PC-3 (cell line): ENCODE results near the gene CDK14. TPM values are rescaled to one million over a fixed set of nuclear protein-coding genes. Genes with fewer than 3 reads are reported as not detected.

Experiments
- ATAC-seq: fragments of 200-7000 bp; cut with Tn5 transposase; 2 replicates; pipeline ENCODE4 v1.9.1; 2020; ENCODE audit warnings: mild to moderate bottlenecking, moderate library complexity
- BruUV-seq: library from RNA; stranded (reverse); fragments of 400-500 nt; replicated peaks from 2 replicates; lab custom pipeline; 2021; lab: Mats Ljungman, UMichigan
- CTCF ChIA-PET: fragments of 300-600 bp; sonication (Branson Sonifier 250); formaldehyde crosslinking; loops from one replicate; lab custom pipeline; 2022; ENCODE audit warnings: antibody characterized with exemption; lab: Charles Lee
- POLR2A ChIA-PET: fragments of 300-600 bp; sonication (Branson Sonifier 250); formaldehyde crosslinking; loops from one replicate; lab custom pipeline; 2022; ENCODE audit warnings: antibody characterized with exemption; ENCODE audit not compliant: unreplicated experiment; lab: Charles Lee
- DNase-seq: peaks from one replicate; pipeline ENCODE4 v3.0.0-alpha.2; 2015
- H2AFZ ChIP-seq: fragments of 300-600 bp; sonication (generic); 2 replicates; pipeline ENCODE4 v1.6.0; 2016; ENCODE audit warnings: antibody characterized with exemption, low read length
- H3F3A ChIP-seq: fragments of 300-600 bp; sonication (generic); one replicate; pipeline ENCODE4 v1.6.0; 2017; ENCODE audit warnings: antibody characterized with exemption, low read length, control low read depth, mild to moderate bottlenecking; ENCODE audit not compliant: unreplicated experiment
- H3K27ac ChIP-seq: fragments of 300-600 bp; sonication (generic); 2 replicates; pipeline ENCODE4 v1.5.1; 2016; ENCODE audit warnings: mild to moderate bottlenecking, low read length
- H3K27me3 ChIP-seq: fragments of 300-600 bp; sonication (generic); 2 replicates; pipeline ENCODE4 v1.6.1; 2016; ENCODE audit warnings: low read length, mixed read lengths
- H3K36me3 ChIP-seq: fragments of 300-600 bp; sonication (generic); 2 replicates; pipeline ENCODE4 v1.6.1; 2016; ENCODE audit warnings: low read depth, mixed run types, low read length, mixed read lengths
- H3K4me1 ChIP-seq: fragments of 300-600 bp; sonication (generic); 2 replicates; pipeline ENCODE4 v1.5.1; 2016; ENCODE audit warnings: low read length; ENCODE audit not compliant: insufficient read depth
- H3K4me2 ChIP-seq: fragments of 300-600 bp; sonication (generic); 2 replicates; pipeline ENCODE4 v1.6.0; 2016; ENCODE audit warnings: low read length
- H3K4me3 ChIP-seq: fragments of 300-600 bp; sonication (generic); 2 replicates; pipeline ENCODE4 v1.5.1; 2016; ENCODE audit warnings: mild to moderate bottlenecking, low read length, mixed read lengths
- H3K79me2 ChIP-seq: fragments of 300-600 bp; sonication (generic); 2 replicates; pipeline ENCODE4 v1.6.1; 2017; ENCODE audit warnings: low read length, mixed read lengths
- H3K9ac ChIP-seq: fragments of 300-600 bp; sonication (generic); 2 replicates; pipeline ENCODE4 v1.6.0; 2016; ENCODE audit warnings: mild to moderate bottlenecking, low read length
- H3K9me2 ChIP-seq: fragments of 300-600 bp; sonication (generic); replicated peaks from 2 replicates; pipeline ENCODE4 v1.6.1; 2016; ENCODE audit warnings: mixed run types, low read length, mixed read lengths
- H3K9me3 ChIP-seq: fragments of 300-600 bp; sonication (generic); 2 replicates; pipeline ENCODE4 v1.6.1; 2016; ENCODE audit warnings: low read length, mixed read lengths
- H4K20me1 ChIP-seq: fragments of 300-600 bp; sonication (generic); 2 replicates; pipeline ENCODE4 v1.6.1; 2016; ENCODE audit warnings: low read length, mixed read lengths
- CTCF ChIP-seq: fragments of 300-600 bp; sonication (generic); conservative IDR thresholded peaks from 2 replicates; pipeline ENCODE4 v1.5.1; 2017; ENCODE audit warnings: antibody characterized with exemption, low read depth, mild to moderate bottlenecking, low read length
- EZH2 ChIP-seq: fragments of 300-600 bp; sonication (generic); IDR thresholded peaks from one replicate; pipeline ENCODE4 v1.6.1; 2017; ENCODE audit warnings: antibody characterized with exemption, mild to moderate bottlenecking, low read length; ENCODE audit not compliant: unreplicated experiment
- EZH2phosphoT487 ChIP-seq: fragments of 300-600 bp; sonication (generic); IDR thresholded peaks from 2 replicates; pipeline ENCODE4 v1.6.1; 2018; ENCODE audit warnings: mild to moderate bottlenecking, antibody characterized with exemption, low read length, borderline replicate concordance
- intact Hi-C: fragments of 100-400 bp; cut with micrococcal nuclease; formaldehyde crosslinking; loops from 2 replicates; pipeline ENCODE4 v1.9.0; 2023
- total RNA-seq: library from RNA; depleted of rRNA; stranded (reverse); fragments of >200 nt; gene quantifications from 2 replicates; pipeline ENCODE4 v1.2.3, GENCODE V29; 2014

The CDK14 gene
- total RNA-seq, 1 experiment from 2014 or later, result 8.2 TPM

- TF ChIP-seq EZH2phosphoT487, result no peak
- TF ChIP-seq EZH2, result no peak
- TF ChIP-seq CTCF, result no peak
- H3K4me1 ChIP-seq, result no peaks in the 10 kb centered on the region
- H4K20me1 ChIP-seq, result no peaks in the 10 kb centered on the region
- H3K79me2 ChIP-seq, result no peaks in the 10 kb centered on the region
- no peaks in the 10 kb centered on the region for H3F3A ChIP-seq
- H2AFZ ChIP-seq, result no peak overlapping the region
- H3K36me3 ChIP-seq, result no peaks in the 10 kb centered on the region
- DNase-seq (peak; percentile 14), ATAC-seq (peak; percentile 20; the same call in 1 of the 2 replicates)
- no peak overlapping the region for H3K9ac ChIP-seq
- no peaks in the 10 kb centered on the region for H3K9me3 ChIP-seq
- ChIA-PET CTCF (no interaction called here), POLR2A (no interaction called here)
- intact Hi-C loops, result no loop called here
- H3K4me3 ChIP-seq, result no peak overlapping the region
- no peaks in the 10 kb centered on the region for H3K27me3 ChIP-seq
- H3K4me2 ChIP-seq, result no peak overlapping the region
- H3K27ac ChIP-seq, result no peak overlapping the region
- H3K9me2 ChIP-seq, result no peaks in the 10 kb centered on the region
- BruUV-seq, result no TSS peak
Measured at GRCh38 chr7:91068136-91068795, 472.1 kb downstream of the CDK14 start.

- no peaks in the 10 kb centered on the region for H4K20me1 ChIP-seq
- H2AFZ ChIP-seq, result no peak overlapping the region
- CTCF ChIA-PET, result no interaction called here
- DNase-seq (no peak), ATAC-seq (no peak)
- H3K79me2 ChIP-seq, result no peaks in the 10 kb centered on the region
- TF ChIP-seq EZH2 (no peak), EZH2phosphoT487 (no peak), CTCF (no peak)
- BruUV-seq, result no TSS peak
- H3F3A ChIP-seq, result no peaks in the 10 kb centered on the region
- POLR2A ChIA-PET, result no interaction called here
- no peak overlapping the region for H3K4me2 ChIP-seq
- H3K36me3 ChIP-seq, result no peaks in the 10 kb centered on the region
- H3K9ac ChIP-seq, result no peak overlapping the region
- no peaks in the 10 kb centered on the region for H3K9me3 ChIP-seq
- H3K4me3 ChIP-seq, result no peak overlapping the region
- no peak overlapping the region for H3K27ac ChIP-seq
- intact Hi-C loops, result no loop called here
- H3K27me3 ChIP-seq, result no peaks in the 10 kb centered on the region
- H3K9me2 ChIP-seq, result no peaks in the 10 kb centered on the region
- no peaks in the 10 kb centered on the region for H3K4me1 ChIP-seq
Measured at GRCh38 chr7:91069146-91069545, 473.0 kb downstream of the CDK14 start.

GRCh38 chr7:91079487-91079886, 483.4 kb downstream of the CDK14 start:
- H3K27ac ChIP-seq, result no peak overlapping the region
- H3K4me3 ChIP-seq, result no peak overlapping the region
- ATAC-seq, result no peak
- intact Hi-C loops, result no loop called here
- H3K4me2 ChIP-seq, result no peak overlapping the region
- DNase-seq, result no peak
- BruUV-seq, result no TSS peak
- no peaks in the 10 kb centered on the region for H4K20me1 ChIP-seq
- POLR2A ChIA-PET, result no interaction called here
- H3K9ac ChIP-seq, result no peak overlapping the region
- H3K79me2 ChIP-seq, result no peaks in the 10 kb centered on the region
- no peaks in the 10 kb centered on the region for H3K27me3 ChIP-seq
- H3K36me3 ChIP-seq, result no peaks in the 10 kb centered on the region
- H3K9me2 ChIP-seq, result no peaks in the 10 kb centered on the region
- no peak overlapping the region for H2AFZ ChIP-seq
- H3F3A ChIP-seq, result no peaks in the 10 kb centered on the region
- H3K9me3 ChIP-seq, result no peaks in the 10 kb centered on the region
- no peak for TF ChIP-seq CTCF
- no peak for TF ChIP-seq EZH2
- no peak for TF ChIP-seq EZH2phosphoT487
- CTCF ChIA-PET, result interaction anchor here (0.5 kb wide), 1 partner anchor 791 kb away, joined by 3 read pairs; no protein-coding TSS in a partner anchor
- H3K4me1 ChIP-seq, result no peaks in the 10 kb centered on the region
